GM06990 (cell line): ENCODE results near the gene ARV1.
A peak's percentile ranks its signal among the peaks of the same experiment; 100 is the strongest.

Source experiments
- DNase-seq: peaks from one replicate; pipeline ENCODE4 v3.0.0-alpha.2; 2011; ENCODE audit not compliant: insufficient read length; ENCODE audit errors: extremely low read depth
- H3K27me3 ChIP-seq: replicated peaks from 2 replicates; pipeline ENCODE4 v1.6.0; 2011; ENCODE audit warnings: low read length; ENCODE audit not compliant: control insufficient read depth, insufficient read depth
- H3K36me3 ChIP-seq: 2 replicates; pipeline ENCODE4 v1.5.1; 2011; ENCODE audit warnings: low read length; ENCODE audit not compliant: control insufficient read depth, insufficient read depth
- H3K4me3 ChIP-seq: replicated peaks from 2 replicates; pipeline ENCODE4 v1.5.1; 2011; ENCODE audit warnings: low read depth, mild to moderate bottlenecking, control low read depth, low read length
- TF ChIP-seq, protein P1 (sequence below): IDR thresholded peaks from 2 replicates; pipeline ENCODE4 v1.5.1; 2011; ENCODE audit warnings: low read length, control low read depth, mild to moderate bottlenecking, inconsistent platforms; ENCODE audit not compliant: insufficient read depth, poor library complexity, severe bottlenecking

The ARV1 gene

DNA sequence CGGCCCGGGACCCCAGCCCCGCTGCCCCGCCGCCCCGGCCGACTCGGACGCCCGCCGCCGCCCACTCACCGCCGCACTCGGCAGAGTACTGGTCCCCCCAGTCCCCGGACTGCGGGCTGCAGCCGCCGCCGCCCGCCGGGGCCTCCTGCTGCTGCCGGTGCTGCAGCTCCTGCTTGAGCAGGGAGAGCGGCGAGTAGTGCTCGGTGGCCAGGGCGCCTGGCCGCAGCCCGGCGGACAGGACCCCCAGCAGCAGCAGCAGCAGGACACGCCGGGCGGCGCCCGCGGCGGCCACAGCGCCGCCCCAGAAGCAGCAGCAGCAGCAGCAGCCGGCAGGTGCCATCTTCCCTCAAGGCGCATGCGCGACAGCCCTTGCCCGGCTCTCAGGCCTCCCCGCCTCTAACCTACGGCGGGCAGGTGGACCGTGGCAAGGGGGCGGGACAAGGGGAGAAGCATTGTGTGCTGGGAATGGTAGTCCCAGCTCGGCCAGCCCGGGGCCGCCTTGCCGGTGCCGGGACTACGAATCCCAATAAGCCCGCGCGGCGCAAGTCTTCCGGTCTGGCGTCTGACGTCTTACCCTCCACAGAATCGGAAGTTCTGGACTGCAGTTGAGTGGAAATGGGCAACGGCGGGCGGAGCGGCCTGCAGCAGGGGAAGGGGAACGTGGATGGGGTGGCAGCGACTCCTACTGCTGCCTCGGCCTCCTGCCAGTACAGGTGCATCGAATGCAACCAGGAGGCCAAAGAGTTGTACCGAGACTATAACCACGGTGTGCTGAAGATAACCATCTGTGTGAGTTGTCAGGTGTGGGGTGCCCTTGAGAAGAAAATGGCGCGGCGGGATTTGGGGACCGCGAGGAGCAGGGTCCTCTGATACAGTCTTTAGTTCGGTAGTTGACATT is at the start of gene ARV1, which contains the start of gene TTC13:
Gene ARV1 (plus strand): TSS at position 604 of the 898 bp plus-strand sequence. CDS start 12 bp downstream, at position 616.
Gene TTC13 (minus strand): TSS at position 371 of the 898 bp plus-strand sequence. CDS start 31 bp downstream, at position 340.
- Histone ChIP-seq H3K4me3 (peak within 1 kb of the TSS; percentile 90), H3K36me3 (peaks cover 2% of the 10 kb centered on the region), H3K27me3 (no peaks in the 10 kb centered on the region)
- TF ChIP-seq, protein P1, sequence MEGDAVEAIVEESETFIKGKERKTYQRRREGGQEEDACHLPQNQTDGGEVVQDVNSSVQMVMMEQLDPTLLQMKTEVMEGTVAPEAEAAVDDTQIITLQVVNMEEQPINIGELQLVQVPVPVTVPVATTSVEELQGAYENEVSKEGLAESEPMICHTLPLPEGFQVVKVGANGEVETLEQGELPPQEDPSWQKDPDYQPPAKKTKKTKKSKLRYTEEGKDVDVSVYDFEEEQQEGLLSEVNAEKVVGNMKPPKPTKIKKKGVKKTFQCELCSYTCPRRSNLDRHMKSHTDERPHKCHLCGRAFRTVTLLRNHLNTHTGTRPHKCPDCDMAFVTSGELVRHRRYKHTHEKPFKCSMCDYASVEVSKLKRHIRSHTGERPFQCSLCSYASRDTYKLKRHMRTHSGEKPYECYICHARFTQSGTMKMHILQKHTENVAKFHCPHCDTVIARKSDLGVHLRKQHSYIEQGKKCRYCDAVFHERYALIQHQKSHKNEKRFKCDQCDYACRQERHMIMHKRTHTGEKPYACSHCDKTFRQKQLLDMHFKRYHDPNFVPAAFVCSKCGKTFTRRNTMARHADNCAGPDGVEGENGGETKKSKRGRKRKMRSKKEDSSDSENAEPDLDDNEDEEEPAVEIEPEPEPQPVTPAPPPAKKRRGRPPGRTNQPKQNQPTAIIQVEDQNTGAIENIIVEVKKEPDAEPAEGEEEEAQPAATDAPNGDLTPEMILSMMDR = peak; percentile 63
- DNase-seq = peak; percentile 99

DNA sequence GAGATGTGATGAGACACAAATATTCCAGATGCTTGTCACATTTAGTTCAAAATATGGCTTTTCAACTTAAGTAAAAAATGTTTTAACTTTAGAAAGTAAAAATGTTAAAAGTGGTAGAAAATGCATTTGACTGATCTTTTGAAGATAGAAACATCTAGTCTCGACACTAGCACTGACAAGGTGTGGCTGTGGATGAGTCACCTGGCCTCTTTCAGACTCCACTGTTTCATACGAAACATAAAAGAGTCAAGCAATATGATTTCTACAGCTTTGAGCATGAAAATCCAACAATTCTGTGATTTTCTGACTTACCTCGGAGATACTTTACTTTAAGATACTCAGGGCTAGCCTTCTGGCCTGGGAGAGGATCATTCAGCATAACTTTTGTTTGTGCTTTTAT is 47.9 kb upstream of the ARV1 start:
- Histone ChIP-seq H3K36me3 (peaks cover 1% of the 10 kb centered on the region; the same call in 1 of the 2 replicates), H3K27me3 (no peaks in the 10 kb centered on the region), H3K4me3 (no peak overlapping the region)
- TF ChIP-seq, protein P1 = no peak
- no peak for DNase-seq

DNA sequence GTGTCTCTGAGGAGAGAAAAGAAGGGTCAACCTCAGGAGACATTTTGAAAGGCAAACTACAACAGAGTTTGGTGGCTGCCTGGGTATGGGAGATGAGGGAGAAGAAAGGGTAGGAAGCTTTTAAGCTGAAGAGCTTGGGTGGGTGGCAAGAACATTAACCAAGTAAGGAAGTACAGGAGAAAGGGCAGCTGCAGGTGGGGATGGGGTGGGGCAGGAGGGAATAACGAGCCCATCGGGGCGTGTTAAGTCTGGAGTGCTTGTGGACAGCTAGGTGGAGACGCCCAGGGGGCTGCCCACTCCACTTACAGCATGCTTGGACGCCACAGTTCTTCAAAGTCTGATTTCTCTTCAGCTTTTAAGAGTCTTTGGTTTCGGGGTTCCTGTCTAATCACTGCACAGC is 43.0 kb upstream of the ARV1 start:
- Histone ChIP-seq H3K4me3 (no peak overlapping the region), H3K36me3 (no peaks in the 10 kb centered on the region; the same call in 1 of the 2 replicates), H3K27me3 (no peaks in the 10 kb centered on the region)
- no peak for DNase-seq
- TF ChIP-seq, protein P1 = no peak

DNA sequence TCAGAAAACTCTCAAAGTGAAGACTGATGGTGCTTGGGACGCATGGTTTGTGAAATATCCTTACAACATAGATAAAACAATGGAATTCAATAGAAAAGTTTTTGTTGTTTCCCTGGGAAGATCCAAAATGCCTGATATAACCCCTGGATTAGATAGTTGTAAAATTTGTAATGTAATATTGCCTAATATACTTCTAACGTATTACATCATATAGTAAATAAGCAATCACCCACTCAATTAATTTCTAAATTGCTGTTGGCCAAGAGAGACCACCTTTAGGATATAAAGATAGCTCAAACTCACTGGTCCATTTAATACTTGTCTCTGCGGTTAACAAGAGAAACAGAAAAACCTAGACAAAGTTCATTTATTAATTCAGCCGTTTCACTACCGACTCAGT is 42.4 kb upstream of the ARV1 start:
- H3K36me3 ChIP-seq = no peaks in the 10 kb centered on the region; the same call in 1 of the 2 replicates
- TF ChIP-seq, protein P1 = no peak
- no peak for DNase-seq
- H3K27me3 ChIP-seq = no peaks in the 10 kb centered on the region
- no peak overlapping the region for H3K4me3 ChIP-seq

DNA sequence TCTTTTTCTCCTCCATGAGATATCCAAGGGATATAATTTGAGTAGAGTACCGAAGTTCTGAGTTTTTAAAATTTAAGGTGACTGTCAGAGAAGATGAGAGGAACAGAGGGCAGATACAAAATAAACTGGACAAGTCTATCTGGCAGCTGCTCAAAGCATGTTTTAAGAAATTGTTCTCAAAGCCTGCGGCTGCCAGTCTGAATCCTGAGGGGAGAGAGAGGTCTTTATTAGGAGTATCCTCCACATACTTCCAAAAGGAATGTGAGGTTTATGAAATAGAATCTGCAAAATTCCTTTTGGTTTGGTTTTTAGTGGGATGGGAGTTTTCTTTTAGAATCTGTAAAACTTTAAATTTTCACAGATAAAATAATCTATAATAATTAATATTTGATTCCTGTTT is 41.5 kb upstream of the ARV1 start:
- no peak overlapping the region for H3K4me3 ChIP-seq
- DNase-seq = no peak
- H3K36me3 ChIP-seq = no peaks in the 10 kb centered on the region; the same call in 1 of the 2 replicates
- TF ChIP-seq, protein P1 = no peak
- H3K27me3 ChIP-seq = no peaks in the 10 kb centered on the region
